Islet of Langerhans (tissue), 1 donor: ENCODE measurements around the gene CBLC.
"Not testable (repeated sequence)": the region's sequence is repeated elsewhere in the genome, so short reads cannot be mapped to it uniquely, and the experiment has no call there.

Experiments used
- FAIRE-seq: peaks from one replicate; lab custom pipeline; 2011; peaks lifted over from hg19 to GRCh38; lab: Jason Lieb, UNC

The CBLC gene

GRCh38 chr19:44765033-44765948 is 12.4 kb upstream of the CBLC start:
- no peak for FAIRE-seq

- no peak for FAIRE-seq
Observed at GRCh38 chr19:44765949-44766335, 11.7 kb upstream of the CBLC start.

- FAIRE-seq = no peak
Observed at GRCh38 chr19:44767295-44768180, 10.2 kb upstream of the CBLC start.

- peak; percentile 97 for FAIRE-seq
Observed at GRCh38 chr19:44770550-44771257, 7.0 kb upstream of the CBLC start.

GRCh38 chr19:44772144-44772543 is 5.5 kb upstream of the CBLC start:
- not testable (repeated sequence) for FAIRE-seq

- no peak for FAIRE-seq
Observed at GRCh38 chr19:44772959-44773358, 4.7 kb upstream of the CBLC start.

- FAIRE-seq = no peak
Observed at GRCh38 chr19:44775676-44776240, 1.9 kb upstream of the CBLC start.

- no peak for FAIRE-seq
Observed at GRCh38 chr19:44776402-44777096, 1.1 kb upstream of the CBLC start.

- FAIRE-seq = no peak
Observed at GRCh38 chr19:44779150-44779549, 1.5 kb downstream of the CBLC start.

GRCh38 chr19:44781694-44782093 is 4.0 kb downstream of the CBLC start:
- FAIRE-seq = not testable (repeated sequence)

- FAIRE-seq = no peak
Observed at GRCh38 chr19:44782729-44783128, 5.0 kb downstream of the CBLC start.

GRCh38 chr19:44783545-44783944 is 5.9 kb downstream of the CBLC start:
- FAIRE-seq = no peak

- no peak for FAIRE-seq
Observed at GRCh38 chr19:44785271-44785670, 7.6 kb downstream of the CBLC start.

GRCh38 chr19:44785993-44786392 is 8.3 kb downstream of the CBLC start:
- no peak for FAIRE-seq

GRCh38 chr19:44788971-44789370 is 11.3 kb downstream of the CBLC start:
- FAIRE-seq = no peak

GRCh38 chr19:44789943-44790483 is 12.3 kb downstream of the CBLC start:
- no peak for FAIRE-seq

GRCh38 chr19:44792281-44792680 is 14.6 kb downstream of the CBLC start:
- no peak for FAIRE-seq

- no peak for FAIRE-seq
Observed at GRCh38 chr19:44794610-44795009, 16.9 kb downstream of the CBLC start.

- FAIRE-seq = no peak
Observed at GRCh38 chr19:44795398-44795987, 17.8 kb downstream of the CBLC start.

- no peak for FAIRE-seq
Observed at GRCh38 chr19:44796701-44797115, 19.0 kb downstream of the CBLC start.
